Ishikawa (cell line): ENCODE data around the gene AKNA.

Experiments used
- CREB1 ChIP-seq: IDR thresholded peaks from 2 replicates; pipeline ENCODE4 v1.6.1; 2012; ENCODE audit warnings: low read depth
- EP300 ChIP-seq: IDR thresholded peaks from 2 replicates; pipeline ENCODE4 v1.6.1; 2012; ENCODE audit warnings: borderline replicate concordance
- RAD21 ChIP-seq: IDR thresholded peaks from 2 replicates; pipeline ENCODE4 v1.6.1; 2012; ENCODE audit warnings: low read depth
- TCF12 ChIP-seq: IDR thresholded peaks from 2 replicates; pipeline ENCODE4 v1.6.1; 2012; ENCODE audit warnings: low read depth
- ZBTB7A ChIP-seq: IDR thresholded peaks from 2 replicates; pipeline ENCODE4 v1.6.1; 2012; ENCODE audit warnings: low read depth
- TF ChIP-seq, protein P1 (sequence below): IDR thresholded peaks from 2 replicates; pipeline ENCODE4 v1.6.1; 2012
- TF ChIP-seq, protein P2 (sequence below): IDR thresholded peaks from 2 replicates; pipeline ENCODE4 v1.6.1; 2012

DNA sequence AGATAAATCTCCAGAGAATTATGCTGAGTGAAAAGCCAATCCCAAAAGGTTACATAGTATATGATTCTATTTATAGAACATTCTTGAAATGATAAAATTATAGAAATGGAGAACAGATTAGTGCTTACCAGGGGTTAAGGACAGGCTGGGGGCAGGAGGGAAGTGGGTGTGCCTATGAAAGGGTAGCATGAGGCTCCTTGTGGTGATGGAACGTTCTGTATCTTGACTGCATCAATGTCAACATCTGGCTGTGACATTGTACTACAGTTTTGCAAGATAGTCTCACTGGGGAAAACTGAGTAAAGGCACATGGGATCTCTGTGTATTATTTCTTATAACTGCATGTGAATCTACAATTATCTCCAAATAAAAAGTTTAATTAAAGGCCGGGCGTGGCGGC lies 35.9 kb downstream of the AKNA start:
- no peak for TF ChIP-seq RAD21
- no peak for TF ChIP-seq CREB1
- TF ChIP-seq ZBTB7A: no peak
- no peak for TF ChIP-seq TCF12
- TF ChIP-seq, protein P1, sequence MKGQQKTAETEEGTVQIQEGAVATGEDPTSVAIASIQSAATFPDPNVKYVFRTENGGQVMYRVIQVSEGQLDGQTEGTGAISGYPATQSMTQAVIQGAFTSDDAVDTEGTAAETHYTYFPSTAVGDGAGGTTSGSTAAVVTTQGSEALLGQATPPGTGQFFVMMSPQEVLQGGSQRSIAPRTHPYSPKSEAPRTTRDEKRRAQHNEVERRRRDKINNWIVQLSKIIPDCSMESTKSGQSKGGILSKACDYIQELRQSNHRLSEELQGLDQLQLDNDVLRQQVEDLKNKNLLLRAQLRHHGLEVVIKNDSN: no peak
- no peak for TF ChIP-seq EP300
- TF ChIP-seq, protein P2, sequence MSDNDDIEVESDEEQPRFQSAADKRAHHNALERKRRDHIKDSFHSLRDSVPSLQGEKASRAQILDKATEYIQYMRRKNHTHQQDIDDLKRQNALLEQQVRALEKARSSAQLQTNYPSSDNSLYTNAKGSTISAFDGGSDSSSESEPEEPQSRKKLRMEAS: no peak
